ENCODE measurements around the gene GPR137B. TPM values are rescaled to one million over a fixed set of nuclear protein-coding genes. Genes with fewer than 3 reads are reported as not detected.

The GPR137B gene
- total RNA-seq, 4 donors from 2014 or later = 0.75 to 5.5 (median 5.4) TPM

GRCh38 chr1:236144033-236144432, 1.7 kb downstream of the GPR137B start:
- TF ChIP-seq CTCF (IDR thresholded peaks at IDR 0.05 in 4 of 5, conservative IDR thresholded peaks at IDR 0.05 in 1 of 5) = no peak
- TF ChIP-seq POLR2A (IDR thresholded peaks at IDR 0.05) = no peak
- no peak for DNase-seq
- intact Hi-C loops (cut with DNase I; ENCODE audit: low total_unique reads) (no loop called here), in situ Hi-C loops (cut with MboI; ENCODE audit: low sequenced_read_pairs in 4 of 4) (no loop called here)
- H3K27me3 ChIP-seq = peaks cover 15 to 38% (median 35%) of the 10 kb centered on the region in 3 donors
- no peak for ATAC-seq
- no peaks in the 10 kb centered on the region for H3K36me3 ChIP-seq
- no peak overlapping the region for H3K27ac ChIP-seq
- peak overlapping the region in 1 of 4 donors; percentile 53 for H3K4me3 ChIP-seq
- no peaks in the 10 kb centered on the region for H3K9me3 ChIP-seq
- H3K4me1 ChIP-seq = peaks cover 0 to 3% of the 10 kb centered on the region in 2 donors

GRCh38 chr1:236144446-236145150, 2.3 kb downstream of the GPR137B start:
- Histone ChIP-seq H3K9me3 (no peaks in the 10 kb centered on the region), H3K4me3 (no peak overlapping the region), H3K4me1 (peaks cover 0 to 3% of the 10 kb centered on the region in 2 donors), H3K27ac (no peak overlapping the region), H3K27me3 (peaks cover 15 to 37% (median 35%) of the 10 kb centered on the region in 3 donors), H3K36me3 (no peaks in the 10 kb centered on the region)
- intact Hi-C loops (cut with DNase I; ENCODE audit: low total_unique reads) (no loop called here), in situ Hi-C loops (cut with MboI; ENCODE audit: low sequenced_read_pairs in 4 of 4) (no loop called here)
- TF ChIP-seq POLR2A (IDR thresholded peaks at IDR 0.05) (no peak), CTCF (IDR thresholded peaks at IDR 0.05 in 4 of 5, conservative IDR thresholded peaks at IDR 0.05 in 1 of 5) (no peak)
- no peak for DNase-seq
- ATAC-seq = no peak

GRCh38 chr1:236147068-236147467, 4.7 kb downstream of the GPR137B start:
- in situ Hi-C loops (cut with MboI; ENCODE audit: low sequenced_read_pairs in 4 of 4) = no loop called here
- H3K36me3 ChIP-seq = no peaks in the 10 kb centered on the region
- ATAC-seq (no peak), DNase-seq (no peak)
- intact Hi-C loops (cut with DNase I; ENCODE audit: low total_unique reads) = no loop called here
- no peaks in the 10 kb centered on the region for H3K4me1 ChIP-seq
- H3K27ac ChIP-seq = no peak overlapping the region
- H3K27me3 ChIP-seq = peaks cover 15 to 19% (median 17%) of the 10 kb centered on the region in 3 donors
- TF ChIP-seq POLR2A (IDR thresholded peaks at IDR 0.05) (no peak), CTCF (IDR thresholded peaks at IDR 0.05 in 4 of 5, conservative IDR thresholded peaks at IDR 0.05 in 1 of 5) (no peak)
- no peaks in the 10 kb centered on the region for H3K9me3 ChIP-seq
- no peak overlapping the region for H3K4me3 ChIP-seq

GRCh38 chr1:236147521-236148469, 5.5 kb downstream of the GPR137B start:
- H3K27ac ChIP-seq = no peak overlapping the region
- in situ Hi-C loops (cut with MboI; ENCODE audit: low sequenced_read_pairs in 4 of 4) (no loop called here), intact Hi-C loops (cut with DNase I; ENCODE audit: low total_unique reads) (no loop called here)
- no peak overlapping the region for H3K4me3 ChIP-seq
- H3K4me1 ChIP-seq = no peaks in the 10 kb centered on the region
- peaks cover 13 to 16% (median 14%) of the 10 kb centered on the region in 3 donors for H3K27me3 ChIP-seq
- TF ChIP-seq CTCF (IDR thresholded peaks at IDR 0.05 in 4 of 5, conservative IDR thresholded peaks at IDR 0.05 in 1 of 5) = no peak
- no peak for DNase-seq
- H3K9me3 ChIP-seq = no peaks in the 10 kb centered on the region
- no peaks in the 10 kb centered on the region for H3K36me3 ChIP-seq
- ATAC-seq = no peak
